Measurements from ENCODE around the gene NPDC1.
A peak's percentile ranks its signal among the peaks of the same experiment; 100 is the strongest.
"Not testable (repeated sequence)": the region's sequence is repeated elsewhere in the genome, so short reads cannot be mapped to it uniquely, and the experiment has no call there.

The NPDC1 gene

DNA sequence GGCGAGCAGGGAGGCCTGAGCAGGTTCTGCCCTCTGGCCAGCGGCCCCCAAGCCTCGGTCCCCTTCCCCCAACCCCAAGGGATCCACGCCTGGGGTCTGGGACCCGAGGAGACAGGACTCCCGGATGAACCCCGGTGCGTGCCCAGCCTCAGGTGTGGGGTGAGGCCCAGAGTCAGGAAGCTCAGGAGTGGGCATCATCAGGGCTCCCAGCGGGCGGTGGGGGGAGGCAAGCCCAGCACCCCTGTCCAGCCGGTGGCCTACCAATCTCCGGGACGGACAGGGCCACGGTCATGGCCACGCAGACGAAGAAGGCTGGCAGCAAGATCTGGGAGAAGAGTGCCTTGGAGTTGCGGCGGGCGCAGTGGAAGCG, 32.4 kb downstream of the NPDC1 start:
- DNase-seq (ENCODE audit: low spot score) (no peak), FAIRE-seq (no peak)

DNA sequence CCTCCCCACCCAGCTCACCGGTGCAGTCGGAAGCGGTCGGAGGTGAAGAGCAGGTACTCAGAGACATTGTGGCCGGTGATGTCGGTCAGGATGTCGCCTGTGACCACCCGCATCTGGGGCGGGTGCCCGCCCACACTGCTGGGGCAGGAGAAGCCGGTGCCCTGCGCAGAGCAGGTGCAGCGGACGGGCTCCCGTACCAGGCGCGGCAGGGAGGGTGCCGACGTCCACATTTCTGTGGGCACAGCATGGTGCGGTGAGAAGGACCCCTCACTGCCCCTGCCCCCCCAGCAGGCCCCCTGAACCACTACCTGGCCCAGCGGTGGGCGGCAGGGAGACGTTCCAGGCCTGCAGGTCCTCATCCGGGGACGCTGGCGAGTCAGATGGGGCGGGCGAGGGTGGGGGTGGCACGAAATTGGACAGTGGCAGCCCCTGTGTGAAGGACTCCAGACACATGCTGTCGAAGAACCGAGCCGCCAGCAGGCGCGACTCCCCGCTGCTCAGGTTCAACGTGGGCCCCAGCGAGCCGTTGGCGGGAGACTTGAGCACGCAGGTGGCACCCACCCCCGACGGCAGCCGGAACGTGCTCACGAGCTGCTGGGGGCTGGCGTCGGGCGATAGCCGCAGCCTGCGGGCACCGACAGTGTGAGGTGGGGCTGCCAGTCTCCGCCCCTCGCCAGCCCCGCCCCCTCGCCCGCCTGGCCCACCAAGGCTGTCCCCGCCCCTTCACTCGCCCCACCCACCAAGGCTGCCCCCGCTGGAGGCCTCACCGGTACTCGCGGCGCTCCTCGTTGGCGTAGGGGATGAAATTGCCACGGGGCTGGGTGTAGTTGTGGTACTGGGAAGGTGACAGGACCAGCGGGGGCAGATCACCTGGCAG, 33.0 kb downstream of the NPDC1 start:
- no peak for FAIRE-seq
- no peak for DNase-seq (ENCODE audit: low spot score)

DNA sequence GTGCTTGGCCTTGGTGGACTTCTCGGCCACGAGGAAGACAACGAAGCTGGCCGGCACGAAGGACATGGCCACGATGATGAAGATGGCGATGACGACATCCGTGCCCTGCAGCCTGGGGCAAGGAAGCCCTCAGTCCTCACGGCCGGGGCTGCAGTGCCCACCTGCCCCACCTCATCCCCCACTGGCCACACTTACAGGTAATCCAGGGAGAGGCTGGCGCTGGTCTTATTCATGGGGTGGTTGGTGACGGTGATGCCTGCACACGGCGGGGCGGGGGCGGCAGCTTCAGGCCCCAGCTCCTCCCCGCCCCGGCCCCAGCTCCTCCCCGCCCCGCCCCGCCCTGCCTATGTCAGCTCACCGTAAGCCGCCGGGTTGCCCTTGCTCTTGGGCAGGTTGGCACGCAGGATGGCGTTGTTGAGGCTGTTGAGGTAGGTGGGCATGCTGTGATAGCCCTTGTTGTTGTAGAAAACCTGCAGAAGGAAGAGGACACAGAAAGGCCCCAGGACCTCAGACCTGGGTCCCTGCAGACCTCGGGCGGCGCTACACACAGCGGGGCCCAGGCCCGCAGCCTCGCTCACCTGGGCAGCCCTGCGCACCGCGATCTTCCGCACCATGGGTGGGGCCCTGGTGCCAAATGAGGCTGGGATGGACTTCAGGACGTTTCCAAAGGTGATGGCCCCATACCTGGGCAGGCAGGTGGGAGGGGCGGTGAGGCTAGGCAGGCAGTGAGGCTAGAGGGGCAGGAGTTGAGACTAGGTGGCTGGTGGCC, 33.9 kb downstream of the NPDC1 start:
- DNase-seq (ENCODE audit: low spot score) = no peak
- FAIRE-seq = no peak

DNA sequence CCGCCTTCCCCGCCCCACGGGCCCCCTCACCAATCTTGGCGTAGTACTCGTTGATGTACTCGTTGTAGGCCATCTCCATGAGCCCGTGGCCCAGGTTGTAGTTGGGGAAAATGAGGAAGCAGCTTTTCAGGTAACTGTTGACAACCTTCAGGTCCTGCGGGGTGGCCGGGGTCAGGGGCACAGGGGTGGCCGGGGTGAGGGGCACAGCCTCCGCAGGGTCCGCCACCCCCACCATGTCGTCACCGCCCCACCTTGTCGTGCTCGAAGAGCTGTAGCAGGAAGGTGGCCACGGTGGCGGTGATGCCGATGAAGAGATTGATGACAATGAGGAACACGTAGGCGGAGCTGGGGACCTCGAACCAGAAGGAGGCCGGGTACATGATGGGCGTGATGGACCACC, 34.8 kb downstream of the NPDC1 start:
- DNase-seq (ENCODE audit: low spot score) (no peak), FAIRE-seq (no peak)

DNA sequence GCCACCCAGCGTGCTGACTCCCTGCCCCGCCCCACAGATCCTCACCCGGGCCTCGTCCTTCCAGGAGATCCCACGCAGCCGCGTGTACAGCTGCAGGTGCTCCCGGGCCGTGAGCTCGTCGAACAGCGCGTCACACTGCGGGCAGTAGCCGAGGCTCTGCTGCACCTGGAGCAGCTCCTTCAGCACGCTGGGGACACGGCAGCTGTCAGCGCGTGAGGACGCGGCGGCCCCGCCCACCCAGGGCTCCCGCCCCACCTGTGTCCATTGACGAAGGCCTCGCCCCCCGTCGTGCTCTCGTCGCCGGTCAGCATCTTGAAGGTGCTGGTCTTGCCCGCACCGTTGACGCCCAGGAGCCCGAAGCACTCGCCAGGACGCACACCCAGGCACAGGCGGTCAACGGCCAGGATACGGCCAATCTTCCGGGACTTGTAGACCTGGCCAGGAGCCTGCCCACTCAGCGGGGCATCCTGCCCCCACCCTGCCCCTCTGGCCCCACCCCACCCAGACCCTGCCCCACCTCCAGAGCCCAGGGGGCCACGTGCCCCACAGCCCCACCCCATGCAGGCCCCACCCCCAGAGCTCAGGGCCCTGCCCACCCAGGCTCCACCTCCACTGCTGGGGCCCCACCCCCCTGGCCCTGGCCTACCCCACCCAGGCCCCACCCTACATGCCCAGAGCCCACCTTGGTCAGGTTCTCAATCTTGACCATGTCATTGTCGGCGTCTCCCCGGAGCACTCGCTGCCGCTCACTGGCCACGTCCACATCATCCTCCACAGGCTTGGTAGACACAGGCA, 35.8 kb downstream of the NPDC1 start:
- DNase-seq (ENCODE audit: low spot score) (no peak), FAIRE-seq (no peak)

GRCh38 chr9:137009217-137009616, 36.8 kb downstream of the NPDC1 start:
- DNase-seq (ENCODE audit: low spot score) (no peak), FAIRE-seq (no peak)

GRCh38 chr9:137008312-137008711, 37.7 kb downstream of the NPDC1 start:
- DNase-seq (ENCODE audit: low spot score) = no peak
- no peak for FAIRE-seq

- DNase-seq (ENCODE audit: low spot score) = no peak
- FAIRE-seq = no peak
Measured at GRCh38 chr9:137007816-137008270, 38.1 kb downstream of the NPDC1 start.

DNA sequence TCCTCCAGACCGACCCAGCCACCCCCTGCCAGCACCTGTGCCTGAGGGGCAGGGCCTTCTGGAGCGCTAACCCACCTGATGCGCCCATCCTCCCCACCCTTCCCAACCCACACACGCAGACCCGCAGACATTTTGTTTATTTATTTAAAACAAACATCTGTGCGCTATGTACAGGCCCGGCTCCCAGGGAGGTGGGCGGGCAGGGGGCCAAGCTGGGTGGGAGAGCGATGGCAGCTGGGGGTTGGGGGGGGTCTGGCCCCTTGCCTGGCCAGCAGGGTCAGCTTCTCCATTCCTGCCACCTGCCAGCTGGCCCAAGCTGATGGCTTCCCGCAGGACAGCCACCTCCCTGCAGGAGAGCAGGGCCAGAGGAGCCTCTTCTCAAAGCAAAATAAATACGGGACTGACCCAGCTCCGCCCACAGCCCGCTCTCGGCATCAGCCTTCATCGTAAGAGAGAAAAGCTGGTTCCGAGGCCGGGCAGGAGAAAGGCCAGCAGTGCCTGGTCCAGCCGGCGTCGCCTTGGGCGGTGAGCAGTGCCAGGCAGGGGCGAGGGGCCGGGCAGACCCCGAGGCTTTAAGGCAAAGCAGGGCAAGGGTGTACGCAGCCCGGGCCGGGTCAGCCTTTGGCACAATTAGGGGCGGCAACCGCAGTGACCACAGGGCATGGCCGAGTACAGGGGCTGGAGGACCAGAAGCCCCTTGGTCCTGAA, 38.7 kb downstream of the NPDC1 start:
- no peak for DNase-seq (ENCODE audit: low spot score)
- FAIRE-seq = no peak

DNA sequence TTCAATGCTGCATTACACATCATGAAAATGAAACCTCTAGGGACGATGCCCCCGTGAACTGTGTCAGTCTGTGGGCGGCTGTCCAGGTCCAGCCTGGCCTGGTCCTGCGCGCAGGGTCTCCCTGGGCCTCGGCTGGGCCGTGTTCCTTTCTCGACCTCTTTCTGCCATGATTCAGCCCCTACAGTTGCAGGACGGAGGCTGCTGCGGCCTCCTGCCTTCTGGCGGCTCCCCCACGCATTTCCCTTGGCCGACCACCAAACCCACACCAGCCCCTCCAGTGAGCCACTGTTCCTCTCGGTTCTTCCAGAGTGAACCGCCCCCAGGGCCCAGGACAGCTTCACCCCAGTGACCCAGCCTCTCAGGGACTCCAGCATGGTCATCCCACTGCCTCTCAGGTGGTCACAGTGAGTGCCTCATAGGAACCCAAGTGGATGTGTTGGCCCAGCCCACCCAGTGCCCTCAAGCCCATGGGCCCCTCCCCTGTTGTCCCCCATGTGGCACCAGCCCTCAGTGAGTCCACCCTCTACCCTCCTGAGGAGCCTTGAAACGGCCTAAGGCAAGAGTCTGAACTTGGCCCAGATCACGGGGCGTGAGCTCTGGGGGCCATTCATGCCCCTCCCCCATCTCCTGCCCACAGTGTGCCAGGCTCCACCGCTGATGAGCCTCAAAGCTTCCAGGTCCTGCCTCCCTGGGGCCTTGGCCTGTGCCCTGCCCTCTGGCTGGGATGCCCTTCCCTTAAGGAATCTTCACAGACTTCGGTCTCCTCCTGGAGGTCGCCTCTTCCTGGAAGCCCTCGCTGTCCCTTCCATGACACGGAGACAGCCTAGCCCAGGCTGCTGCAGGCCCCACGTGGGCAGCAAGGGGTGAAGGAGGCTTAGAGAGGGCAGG, 39.6 kb downstream of the NPDC1 start:
- FAIRE-seq (no peak), DNase-seq (ENCODE audit: low spot score) (no peak)

- FAIRE-seq; DNase-seq (ENCODE audit: low spot score): not testable (repeated sequence)
Measured at GRCh38 chr9:137004285-137004684, 41.7 kb downstream of the NPDC1 start.

DNA sequence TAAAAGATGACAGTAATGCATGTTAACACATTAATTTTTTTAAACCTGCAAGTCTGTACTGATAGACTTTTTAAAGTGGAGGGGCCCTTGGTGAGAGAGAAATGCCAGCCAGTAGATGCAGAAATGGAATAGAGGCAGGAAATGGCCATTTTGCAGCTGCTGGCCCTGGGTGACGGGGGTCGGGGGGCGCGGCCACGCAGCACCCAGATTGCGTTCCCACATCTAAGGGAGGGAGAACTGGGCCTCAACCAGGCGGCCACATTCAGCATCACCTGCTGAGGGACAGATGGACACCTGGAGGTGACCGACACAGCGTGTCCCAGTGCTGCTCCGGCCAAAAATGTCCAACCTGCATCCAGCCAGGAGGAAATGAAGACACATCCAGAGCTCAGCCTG, 43.3 kb downstream of the NPDC1 start:
- DNase-seq (ENCODE audit: low spot score) (no peak), FAIRE-seq (no peak)

GRCh38 chr9:137001857-137002645, 43.9 kb downstream of the NPDC1 start:
- DNase-seq (ENCODE audit: low spot score) (no peak), FAIRE-seq (no peak)

DNA sequence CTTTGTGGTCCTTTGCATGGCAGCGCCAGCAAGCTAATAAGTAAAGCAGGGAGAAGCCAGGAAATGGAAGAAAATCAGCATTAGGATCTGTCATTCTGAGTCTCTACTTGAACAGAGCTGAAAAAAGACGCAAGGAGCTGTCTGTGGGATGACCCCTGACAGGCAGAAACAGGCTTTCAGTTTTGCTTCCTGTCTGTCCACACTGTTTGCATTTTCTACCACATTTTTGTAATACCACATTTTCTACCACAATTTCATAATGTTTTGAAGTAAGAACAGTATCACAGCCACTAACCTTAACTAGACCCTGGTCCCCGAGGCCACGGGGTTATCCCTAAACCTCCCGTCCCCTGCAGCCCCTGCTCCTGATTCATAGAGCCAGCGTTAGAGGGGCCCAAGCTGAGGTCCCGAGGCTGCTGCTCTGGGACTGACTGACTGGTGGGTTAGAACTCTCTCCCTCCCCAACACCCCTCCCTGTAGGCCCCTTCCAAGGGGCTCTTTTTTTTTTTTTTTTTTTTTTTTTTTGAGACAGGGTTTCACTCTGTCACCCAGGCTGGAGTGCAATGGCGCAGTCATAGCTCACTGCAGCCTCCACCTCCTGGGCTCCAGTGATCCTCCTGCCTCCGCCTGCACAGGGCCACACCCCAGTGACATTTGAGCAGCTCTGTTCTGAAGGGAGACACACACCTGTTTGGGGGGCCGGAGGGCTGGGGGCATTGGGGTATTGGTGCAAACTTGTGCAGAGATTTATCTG, 45.6 kb downstream of the NPDC1 start:
- no peak for FAIRE-seq

GRCh38 chr9:136997830-136998234, 48.1 kb downstream of the NPDC1 start:
- FAIRE-seq = no peak
- DNase-seq (ENCODE audit: low spot score) = no peak

More for the DNA sequence above, 45.6 kb downstream of the NPDC1 start:
- DNase-seq (ENCODE audit: low spot score) = no peak

GRCh38 chr9:136997371-136997770, 48.6 kb downstream of the NPDC1 start:
- DNase-seq (ENCODE audit: low spot score) (no peak), FAIRE-seq (no peak)

DNA sequence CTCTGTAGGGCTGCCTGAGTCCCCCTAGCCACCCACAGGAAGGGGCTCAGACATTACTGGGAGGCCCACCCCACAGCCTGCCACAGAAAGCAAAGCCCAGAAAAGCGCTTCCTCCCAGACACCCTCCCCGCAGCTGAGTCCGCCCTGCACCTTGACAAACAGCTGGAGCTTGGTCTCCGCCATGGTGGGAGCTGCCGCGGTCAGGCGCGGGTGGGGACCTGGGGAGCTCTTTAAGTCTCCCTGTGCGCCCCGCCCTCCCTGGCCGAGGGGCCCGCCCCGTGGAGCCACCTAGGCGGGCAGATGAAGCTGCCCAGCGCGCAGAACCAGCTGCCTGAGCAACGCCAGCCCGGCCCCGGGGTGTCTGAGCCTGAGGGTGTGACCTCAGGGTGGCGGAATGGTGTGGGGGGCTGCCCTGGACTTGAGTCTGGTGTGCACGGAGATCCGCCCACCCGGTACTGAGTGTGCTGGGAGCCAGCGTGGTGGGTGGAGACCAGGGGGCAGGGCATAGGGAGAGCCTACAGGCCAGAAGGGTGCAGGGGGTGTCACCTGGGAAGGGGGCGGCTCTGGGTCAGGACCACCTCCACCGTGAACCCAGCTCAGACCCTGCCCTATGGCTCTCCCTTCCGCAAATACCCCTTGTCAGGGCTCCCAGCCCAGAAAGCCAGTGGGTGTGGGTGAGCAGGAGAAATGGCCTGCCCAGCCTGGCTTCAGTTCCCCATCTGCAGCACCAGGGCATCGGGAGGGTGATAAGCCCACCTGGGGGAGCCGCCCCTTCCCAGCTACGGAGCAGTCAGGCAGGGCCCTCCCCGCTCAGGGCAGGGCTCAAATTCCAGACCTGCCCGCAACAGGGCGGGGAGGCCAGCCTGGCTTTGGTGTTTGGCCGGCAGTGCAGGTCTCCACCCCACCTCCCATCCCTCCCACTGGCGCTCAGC, 49.4 kb downstream of the NPDC1 start, which contains the start of gene CLIC3:
CLIC3 (minus strand) TSS at position 208 of the 932 bp plus-strand sequence; CDS start at position 183, 25 bp downstream.
- FAIRE-seq = peak; percentile 63
- DNase-seq (ENCODE audit: low spot score) = peak; percentile 75
